Measurements from ENCODE around the gene C3orf33. TPM values are rescaled to one million over a fixed set of nuclear protein-coding genes. Genes with fewer than 3 reads are reported as not detected.

The C3orf33 gene
- total RNA-seq, 3 donors from 2014 or later, result 3.0 to 6.3 (median 5.6) TPM

DNA sequence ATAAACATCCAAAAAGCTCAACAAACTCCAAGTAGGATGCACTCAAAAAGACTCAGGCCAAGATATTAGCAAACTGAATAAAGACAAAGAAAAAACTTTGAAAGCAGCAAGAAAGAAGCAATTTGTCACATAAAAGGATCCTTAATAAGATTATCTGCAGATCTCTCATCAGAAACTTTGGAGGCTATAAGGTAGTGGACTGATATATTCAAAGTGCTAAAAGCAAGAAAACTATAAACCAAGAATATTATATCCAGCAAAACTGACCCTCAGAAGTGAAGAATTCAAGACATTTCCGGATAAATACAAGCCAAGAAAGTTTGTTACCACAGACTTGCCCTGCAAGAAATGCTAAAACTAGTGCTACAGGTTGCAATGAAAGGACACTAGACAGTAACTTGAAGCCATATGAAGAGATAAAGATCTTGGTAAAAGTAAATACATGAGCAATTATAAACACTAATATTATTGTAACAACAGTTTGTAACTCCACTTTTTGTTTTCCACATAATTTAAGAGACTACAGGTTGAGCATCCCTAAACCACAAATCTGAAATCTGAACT lies 23.6 kb downstream of the C3orf33 start:
- Histone ChIP-seq H3K9me3 (peaks cover 0 to 8% of the 10 kb centered on the region in 2 donors), H3K4me3 (no peak overlapping the region), H3K27me3 (no peaks in the 10 kb centered on the region), H3K27ac (no peak overlapping the region), H3K4me1 (no peaks in the 10 kb centered on the region), H3K36me3 (no peaks in the 10 kb centered on the region)
- intact Hi-C loops (cut with DNase I; ENCODE audit: low total_unique reads), result no loop called here
- TF ChIP-seq CTCF (IDR thresholded peaks at IDR 0.05) (no peak), POLR2AphosphoS5 (IDR thresholded peaks at IDR 0.05) (no peak), POLR2A (IDR thresholded peaks at IDR 0.05) (no peak)
- no peak for DNase-seq (ENCODE audit: low spot score in 2 of 2)

GRCh38 chr3:155780291-155780690 lies 25.8 kb downstream of the C3orf33 start:
- intact Hi-C loops (cut with DNase I; ENCODE audit: low total_unique reads), result no loop called here
- no peak for DNase-seq (ENCODE audit: low spot score in 2 of 2)

GRCh38 chr3:155778462-155778861 lies 27.6 kb downstream of the C3orf33 start:
- DNase-seq (ENCODE audit: low spot score in 2 of 2), result no peak
- intact Hi-C loops (cut with DNase I; ENCODE audit: low total_unique reads), result no loop called here
- Histone ChIP-seq H3K9me3 (peaks cover 0 to 8% of the 10 kb centered on the region in 2 donors), H3K4me1 (no peaks in the 10 kb centered on the region), H3K27me3 (no peaks in the 10 kb centered on the region), H3K4me3 (no peak overlapping the region), H3K27ac (no peak overlapping the region), H3K36me3 (peaks cover 3% of the 10 kb centered on the region)
- no peak for TF ChIP-seq POLR2AphosphoS5 (IDR thresholded peaks at IDR 0.05)
- TF ChIP-seq CTCF (IDR thresholded peaks at IDR 0.05), result no peak
- TF ChIP-seq POLR2A (IDR thresholded peaks at IDR 0.05), result no peak

More at GRCh38 chr3:155780291-155780690, 25.8 kb downstream of the C3orf33 start:
- Histone ChIP-seq H3K4me3 (no peak overlapping the region), H3K9me3 (peaks cover 0 to 8% of the 10 kb centered on the region in 2 donors), H3K27ac (no peak overlapping the region), H3K36me3 (peaks cover 3% of the 10 kb centered on the region), H3K27me3 (no peaks in the 10 kb centered on the region), H3K4me1 (no peaks in the 10 kb centered on the region)
- TF ChIP-seq POLR2A (IDR thresholded peaks at IDR 0.05), result no peak
- TF ChIP-seq CTCF (IDR thresholded peaks at IDR 0.05), result no peak
- TF ChIP-seq POLR2AphosphoS5 (IDR thresholded peaks at IDR 0.05), result no peak

DNA sequence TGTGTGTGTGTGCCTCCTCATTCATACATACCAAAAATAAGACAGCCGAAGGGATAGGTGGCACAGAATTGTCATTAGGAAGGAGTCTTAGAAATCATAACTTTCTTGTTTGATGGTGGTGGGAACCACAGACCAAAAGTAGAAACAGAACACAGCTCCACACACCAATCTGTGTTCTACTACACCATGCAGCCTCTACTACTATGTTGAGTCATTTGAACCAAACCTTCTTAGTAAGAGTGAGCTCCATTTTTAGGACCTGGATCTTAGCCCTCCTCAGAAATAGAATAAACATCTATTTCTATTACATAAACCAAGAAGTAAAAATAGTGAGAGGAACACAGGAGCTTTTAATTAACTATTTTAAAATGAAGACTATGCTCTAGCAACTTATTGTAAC lies 33.3 kb downstream of the C3orf33 start:
- Histone ChIP-seq H3K27ac (no peak overlapping the region), H3K36me3 (peaks cover 3% of the 10 kb centered on the region), H3K4me1 (no peaks in the 10 kb centered on the region), H3K4me3 (no peak overlapping the region), H3K9me3 (no peaks in the 10 kb centered on the region), H3K27me3 (no peaks in the 10 kb centered on the region)
- no peak for DNase-seq (ENCODE audit: low spot score in 2 of 2)
- intact Hi-C loops (cut with DNase I; ENCODE audit: low total_unique reads), result no loop called here
- no peak for TF ChIP-seq POLR2A (IDR thresholded peaks at IDR 0.05)
- no peak for TF ChIP-seq POLR2AphosphoS5 (IDR thresholded peaks at IDR 0.05)
- no peak for TF ChIP-seq CTCF (IDR thresholded peaks at IDR 0.05)

DNA sequence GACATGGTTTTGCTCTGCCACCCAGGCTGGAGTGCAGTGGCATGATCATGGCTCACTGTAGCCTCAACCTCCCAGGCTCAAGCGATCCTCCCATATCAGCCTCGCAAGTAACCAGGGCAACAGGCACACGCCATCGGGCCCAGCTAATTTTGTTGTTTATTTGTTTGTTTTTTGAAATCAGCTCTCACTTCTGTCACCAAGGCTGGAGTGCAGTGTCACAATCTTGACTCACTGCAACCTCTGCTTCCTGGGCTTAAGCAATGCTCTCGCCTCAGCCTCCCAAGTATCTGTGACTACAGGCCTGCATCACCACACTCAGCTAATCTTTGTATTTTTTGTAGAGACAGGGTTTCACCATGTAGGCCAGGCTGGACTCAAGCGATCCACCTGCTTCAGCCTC lies 35.0 kb downstream of the C3orf33 start:
- no peak for DNase-seq (ENCODE audit: low spot score in 2 of 2)
- no peak overlapping the region for H3K27ac ChIP-seq
- TF ChIP-seq POLR2A (IDR thresholded peaks at IDR 0.05) (no peak), POLR2AphosphoS5 (IDR thresholded peaks at IDR 0.05) (no peak), CTCF (IDR thresholded peaks at IDR 0.05) (no peak)
- no peak overlapping the region for H3K4me3 ChIP-seq
- H3K36me3 ChIP-seq, result peaks cover 3% of the 10 kb centered on the region
- H3K9me3 ChIP-seq, result no peaks in the 10 kb centered on the region
- no peaks in the 10 kb centered on the region for H3K27me3 ChIP-seq
- no peaks in the 10 kb centered on the region for H3K4me1 ChIP-seq
- intact Hi-C loops (cut with DNase I; ENCODE audit: low total_unique reads), result no loop called here

Data from breast epithelium (tissue), 4 donors.